Measurements from ENCODE around the gene HSPA12A.

DNA sequence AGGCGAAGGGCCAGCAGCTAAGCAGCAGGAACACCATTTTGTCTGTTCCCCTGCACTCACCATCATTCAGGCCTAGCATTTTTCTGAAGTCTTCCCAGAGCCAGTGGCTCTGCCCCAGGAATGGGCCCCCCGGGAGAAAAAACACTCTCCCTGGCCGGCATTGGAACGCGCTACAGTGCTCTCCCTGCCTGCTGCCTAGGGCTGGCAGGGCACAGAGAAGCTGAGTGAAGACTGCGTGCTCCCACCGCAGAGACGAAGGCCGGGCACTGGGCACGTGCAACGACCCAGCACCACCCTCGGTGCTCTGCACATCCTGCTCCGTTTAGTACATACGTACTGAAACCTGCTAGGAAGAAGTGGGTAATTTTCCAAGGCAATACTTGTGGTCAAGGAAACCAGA, 34.4 kb downstream of the HSPA12A start:
- TF ChIP-seq, protein P1, sequence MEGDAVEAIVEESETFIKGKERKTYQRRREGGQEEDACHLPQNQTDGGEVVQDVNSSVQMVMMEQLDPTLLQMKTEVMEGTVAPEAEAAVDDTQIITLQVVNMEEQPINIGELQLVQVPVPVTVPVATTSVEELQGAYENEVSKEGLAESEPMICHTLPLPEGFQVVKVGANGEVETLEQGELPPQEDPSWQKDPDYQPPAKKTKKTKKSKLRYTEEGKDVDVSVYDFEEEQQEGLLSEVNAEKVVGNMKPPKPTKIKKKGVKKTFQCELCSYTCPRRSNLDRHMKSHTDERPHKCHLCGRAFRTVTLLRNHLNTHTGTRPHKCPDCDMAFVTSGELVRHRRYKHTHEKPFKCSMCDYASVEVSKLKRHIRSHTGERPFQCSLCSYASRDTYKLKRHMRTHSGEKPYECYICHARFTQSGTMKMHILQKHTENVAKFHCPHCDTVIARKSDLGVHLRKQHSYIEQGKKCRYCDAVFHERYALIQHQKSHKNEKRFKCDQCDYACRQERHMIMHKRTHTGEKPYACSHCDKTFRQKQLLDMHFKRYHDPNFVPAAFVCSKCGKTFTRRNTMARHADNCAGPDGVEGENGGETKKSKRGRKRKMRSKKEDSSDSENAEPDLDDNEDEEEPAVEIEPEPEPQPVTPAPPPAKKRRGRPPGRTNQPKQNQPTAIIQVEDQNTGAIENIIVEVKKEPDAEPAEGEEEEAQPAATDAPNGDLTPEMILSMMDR (optimal IDR thresholded peaks at IDR 0.05 in 1 of 3, IDR thresholded peaks at IDR 0.05 in 1 of 3, conservative IDR thresholded peaks at IDR 0.05 in 1 of 3; ENCODE audit: extremely low read depth in 1 of 3, insufficient read depth in 2 of 3, low read length in 3 of 3), result no peak
- TF ChIP-seq EZH2 (IDR thresholded peaks at IDR 0.05; ENCODE audit: low read length), result no peak

Data from keratinocyte (primary cell).